COR-L47 (cell line): ENCODE measurements around the gene FHIT.

ENCODE experiments used
- DNase-seq: peaks from one replicate; lab custom pipeline; 2025; lab: John Stamatoyannopoulos, UW

FHIT gene

GRCh38 chr3:60277361-60277800 is 973.9 kb downstream of the FHIT start:
- no peak for DNase-seq

GRCh38 chr3:60276615-60277014 is 974.6 kb downstream of the FHIT start:
- no peak for DNase-seq

GRCh38 chr3:60274646-60275045 is 976.6 kb downstream of the FHIT start:
- no peak for DNase-seq

GRCh38 chr3:60274098-60274497 is 977.2 kb downstream of the FHIT start:
- DNase-seq = no peak

- no peak for DNase-seq
These were observed 981.4 kb downstream of the FHIT start for GRCh38 chr3:60269829-60270266.

GRCh38 chr3:60269377-60269776 is 981.9 kb downstream of the FHIT start:
- DNase-seq = no peak

GRCh38 chr3:60268123-60268522 is 983.1 kb downstream of the FHIT start:
- DNase-seq = no peak

- DNase-seq = no peak
These were observed 984.8 kb downstream of the FHIT start for GRCh38 chr3:60266444-60266843.

- no peak for DNase-seq
These were observed 988.1 kb downstream of the FHIT start for GRCh38 chr3:60263191-60263590.

- DNase-seq = no peak
These were observed 988.7 kb downstream of the FHIT start for GRCh38 chr3:60262546-60262945.

- DNase-seq = no peak
These were observed 990.7 kb downstream of the FHIT start for GRCh38 chr3:60260546-60260945.

GRCh38 chr3:60250810-60251209 is 1000.4 kb downstream of the FHIT start:
- DNase-seq = no peak

- DNase-seq = no peak
These were observed 1001.0 kb downstream of the FHIT start for GRCh38 chr3:60250206-60250605.

- no peak for DNase-seq
These were observed 1004.9 kb downstream of the FHIT start for GRCh38 chr3:60246361-60246760.

- no peak for DNase-seq
These were observed 1007.8 kb downstream of the FHIT start for GRCh38 chr3:60243456-60243855.

- no peak for DNase-seq
These were observed 1010.8 kb downstream of the FHIT start for GRCh38 chr3:60240492-60240891.

- no peak for DNase-seq
These were observed 1012.7 kb downstream of the FHIT start for GRCh38 chr3:60238550-60238949.

GRCh38 chr3:60229502-60229901 is 1021.8 kb downstream of the FHIT start:
- no peak for DNase-seq

GRCh38 chr3:60228823-60229222 is 1022.4 kb downstream of the FHIT start:
- no peak for DNase-seq

- no peak for DNase-seq
These were observed 1024.3 kb downstream of the FHIT start for GRCh38 chr3:60226912-60227311.

GRCh38 chr3:60225848-60226247 is 1025.4 kb downstream of the FHIT start:
- no peak for DNase-seq

- no peak for DNase-seq
These were observed 1030.5 kb downstream of the FHIT start for GRCh38 chr3:60220768-60221167.

GRCh38 chr3:60219501-60219900 is 1031.8 kb downstream of the FHIT start:
- DNase-seq = no peak

- DNase-seq = no peak
These were observed 1033.9 kb downstream of the FHIT start for GRCh38 chr3:60217156-60217911.
